ENCODE results near the gene MADCAM1.

MADCAM1 gene

DNA sequence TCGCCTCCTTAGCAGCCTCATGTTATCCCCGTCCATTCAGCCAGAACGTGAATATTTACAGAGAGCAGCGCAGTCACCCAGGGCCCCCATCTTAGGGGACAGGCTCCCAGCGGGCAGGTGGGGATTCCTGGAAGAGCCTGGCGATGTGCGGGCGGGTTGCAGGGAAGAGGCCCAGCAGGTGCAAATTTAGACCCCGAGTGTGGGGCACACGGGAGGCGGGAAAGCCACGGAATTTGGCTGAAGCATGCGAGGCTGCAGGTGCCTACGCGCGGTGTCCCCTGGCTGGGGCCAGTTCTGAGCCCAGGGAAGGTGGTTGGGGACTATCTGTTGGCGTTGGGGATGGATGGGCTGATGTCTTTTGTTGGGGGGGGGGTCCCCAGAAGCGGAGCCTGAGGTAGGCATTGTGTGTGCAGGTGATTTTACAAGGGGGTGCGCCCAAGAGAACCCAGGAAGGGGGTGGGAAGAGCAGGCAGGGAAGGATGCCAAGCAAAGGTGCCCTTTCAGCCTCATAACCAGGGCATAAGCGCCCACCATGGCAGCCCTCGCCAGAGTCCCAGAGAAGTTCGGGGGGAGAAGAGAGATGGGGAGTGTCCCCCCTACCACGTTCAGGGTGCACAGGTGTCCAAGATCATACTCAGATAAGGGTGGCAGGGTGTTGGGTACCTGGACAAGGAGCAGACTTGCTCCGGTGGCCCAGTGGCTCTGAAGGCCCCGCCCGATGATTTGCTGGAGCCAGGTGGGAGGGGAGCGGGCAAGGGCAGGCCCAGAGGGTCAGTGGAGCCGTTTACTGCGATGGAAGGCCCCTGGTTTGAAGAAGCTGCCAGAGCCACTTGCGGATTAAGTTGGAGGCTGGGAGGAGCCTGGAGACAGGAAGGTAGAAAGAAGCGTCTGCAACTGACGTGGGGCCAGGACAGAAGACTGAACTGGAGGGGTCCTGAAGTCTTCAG lies 12.2 kb downstream of the MADCAM1 start:
- no peak for DNase-seq

DNA sequence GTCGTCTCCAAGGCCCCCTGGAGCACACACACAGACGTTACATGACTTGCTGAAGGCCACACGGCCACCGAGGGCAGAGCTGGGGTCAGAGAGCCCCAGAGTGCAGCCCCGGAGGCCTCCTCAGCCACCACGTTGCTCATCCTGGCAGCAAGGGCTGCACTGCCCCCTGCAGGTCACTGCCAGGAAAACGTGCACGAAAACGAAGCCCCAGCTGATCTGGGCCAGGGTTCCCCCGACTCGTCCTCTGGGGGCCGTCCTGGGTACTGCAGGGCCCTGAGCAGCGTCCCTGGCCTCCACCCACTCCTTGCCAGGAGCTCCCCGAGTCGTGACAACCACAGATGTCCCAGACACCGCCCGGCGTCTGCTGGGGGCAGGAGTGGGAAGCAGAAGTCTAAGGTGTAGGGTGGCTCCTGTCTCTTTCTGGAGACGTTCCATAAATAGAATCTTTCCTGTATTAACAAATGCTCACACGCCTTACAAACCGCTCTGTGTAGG lies 14.4 kb downstream of the MADCAM1 start:
- peak; percentile 96 for DNase-seq

DNA sequence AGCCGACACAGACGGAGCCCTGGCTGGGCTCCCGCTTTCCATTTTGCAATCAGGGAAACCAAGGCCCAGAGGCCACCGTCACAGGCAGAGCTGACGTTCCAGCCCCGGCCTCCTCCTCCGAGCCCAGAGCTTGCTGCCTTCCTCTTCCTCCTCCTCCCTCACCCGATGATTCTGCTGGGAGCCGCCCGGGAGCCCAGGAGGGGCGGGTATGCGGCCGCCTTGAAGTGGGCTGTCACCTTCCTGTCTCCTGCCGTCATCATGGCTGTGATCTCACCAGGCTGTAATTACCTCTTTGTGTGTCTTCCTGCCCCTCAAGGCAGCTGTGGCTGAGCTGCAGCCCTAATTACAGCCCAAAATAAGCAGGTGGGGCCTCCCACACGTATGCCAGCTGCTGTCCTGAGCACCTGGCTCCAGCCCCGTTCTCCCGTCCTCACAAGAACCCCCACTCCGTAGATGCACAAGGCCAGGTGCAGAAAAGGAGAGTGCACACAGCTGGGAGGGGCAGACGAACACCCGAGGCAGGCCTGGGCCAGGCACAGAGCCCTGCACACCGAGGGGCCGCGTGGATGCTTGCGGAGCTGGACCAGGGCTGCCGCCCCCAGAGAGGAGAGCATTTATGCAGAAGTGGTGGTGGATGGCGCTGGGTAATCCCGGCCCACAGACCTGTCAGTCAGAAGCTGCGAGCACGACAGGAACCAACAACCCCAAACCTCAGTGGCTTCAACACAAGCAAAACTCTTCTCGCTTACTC lies 15.0 kb downstream of the MADCAM1 start:
- peak; percentile 97 for DNase-seq

DNA sequence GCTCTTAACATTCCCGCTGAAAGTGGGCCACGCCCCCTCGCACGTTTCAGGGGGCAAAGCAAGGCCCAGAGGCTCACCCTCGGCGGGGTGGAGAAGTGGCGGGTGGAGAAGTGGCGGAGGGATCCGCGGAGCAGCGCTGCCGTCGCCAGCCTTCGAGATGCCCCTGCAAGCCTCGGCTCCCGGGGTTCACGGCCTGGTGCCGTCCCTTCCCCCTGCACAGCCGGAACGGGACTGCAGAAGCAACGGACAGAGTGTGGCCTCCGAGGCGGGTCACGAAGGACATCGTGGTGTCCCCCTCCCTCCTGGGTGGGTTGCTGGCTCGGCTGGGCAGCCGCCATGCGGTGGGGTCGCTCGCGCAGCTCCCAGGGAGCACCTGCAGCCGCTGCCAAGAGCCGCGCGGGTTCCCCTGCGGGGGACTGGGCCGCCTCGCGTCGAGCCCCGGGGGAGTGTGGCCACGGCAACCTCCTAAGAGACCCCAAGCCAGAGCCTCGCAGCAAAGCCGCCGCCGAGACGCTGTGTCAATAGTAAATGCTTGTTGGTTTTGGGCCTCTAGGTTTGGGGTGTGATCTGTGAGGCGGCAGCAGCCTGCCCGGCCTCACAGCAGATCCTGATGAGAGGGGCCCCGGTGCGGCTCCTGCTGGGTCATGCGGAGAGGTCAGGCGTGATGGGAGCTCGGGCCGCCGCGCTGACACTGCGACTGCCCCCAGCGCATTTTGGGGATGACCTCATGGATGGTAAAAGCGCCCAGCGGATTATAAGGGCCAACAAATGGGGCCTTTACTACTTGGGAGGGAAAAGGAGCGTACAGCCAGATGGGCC lies 16.5 kb downstream of the MADCAM1 start:
- DNase-seq = peak; percentile 70

DNA sequence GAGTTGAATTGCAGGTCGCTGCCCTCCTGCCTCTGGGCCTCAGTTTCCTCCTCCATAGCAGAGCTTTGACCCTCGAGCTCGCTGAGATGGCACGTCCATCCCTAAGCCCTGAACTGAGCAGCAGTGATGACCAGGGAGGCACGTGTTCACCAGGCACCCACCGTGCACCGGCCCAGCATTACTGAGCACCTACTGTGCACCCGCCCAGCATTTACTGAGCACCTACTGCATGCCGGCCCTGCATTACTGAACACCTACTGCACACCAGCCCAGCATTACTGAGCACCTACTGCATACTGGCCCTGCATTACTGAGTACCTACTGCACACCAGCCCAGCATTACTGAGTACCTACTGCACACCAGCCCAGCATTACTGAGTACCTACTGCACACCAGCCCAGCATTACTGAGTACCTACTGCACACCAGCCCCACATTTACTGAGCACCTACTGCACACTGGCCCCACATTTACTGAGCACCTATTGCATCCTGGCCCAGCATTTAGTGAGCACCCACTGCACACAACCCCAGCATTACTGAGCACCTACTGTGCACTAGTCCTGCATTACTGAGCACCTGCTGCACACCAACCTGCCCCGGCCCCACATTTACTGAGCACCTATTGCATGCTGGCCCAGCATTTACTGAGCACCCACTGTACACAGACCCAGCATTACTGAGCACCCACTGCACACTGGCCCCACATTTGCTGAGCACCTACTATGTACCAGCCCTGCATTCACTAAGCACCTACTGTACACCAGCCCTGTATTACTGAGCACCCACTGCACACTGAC lies 17.3 kb downstream of the MADCAM1 start:
- DNase-seq = no peak

DNA sequence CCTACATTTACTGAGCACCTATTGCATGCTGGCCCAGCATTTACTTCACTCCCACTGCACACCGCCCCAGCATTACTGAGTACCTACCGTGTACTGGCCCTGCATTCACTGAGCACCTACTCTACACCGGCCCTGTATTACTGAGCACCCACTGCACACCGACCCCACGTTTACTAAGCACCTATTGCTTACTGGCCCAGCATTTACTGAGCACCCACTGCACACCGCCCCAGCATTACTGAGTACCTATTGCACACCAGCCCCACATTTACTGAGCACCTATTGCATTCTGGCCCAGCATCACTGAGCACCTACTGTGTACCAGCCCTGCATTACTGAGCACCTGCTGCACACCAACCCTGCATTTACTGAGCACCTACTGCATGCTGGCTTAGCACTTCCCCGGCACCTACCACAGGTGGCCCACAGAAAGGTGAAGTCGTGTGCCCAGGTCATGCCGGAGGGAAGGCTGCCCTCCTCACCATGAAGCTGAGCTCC lies 17.9 kb downstream of the MADCAM1 start:
- no peak for DNase-seq

DNA sequence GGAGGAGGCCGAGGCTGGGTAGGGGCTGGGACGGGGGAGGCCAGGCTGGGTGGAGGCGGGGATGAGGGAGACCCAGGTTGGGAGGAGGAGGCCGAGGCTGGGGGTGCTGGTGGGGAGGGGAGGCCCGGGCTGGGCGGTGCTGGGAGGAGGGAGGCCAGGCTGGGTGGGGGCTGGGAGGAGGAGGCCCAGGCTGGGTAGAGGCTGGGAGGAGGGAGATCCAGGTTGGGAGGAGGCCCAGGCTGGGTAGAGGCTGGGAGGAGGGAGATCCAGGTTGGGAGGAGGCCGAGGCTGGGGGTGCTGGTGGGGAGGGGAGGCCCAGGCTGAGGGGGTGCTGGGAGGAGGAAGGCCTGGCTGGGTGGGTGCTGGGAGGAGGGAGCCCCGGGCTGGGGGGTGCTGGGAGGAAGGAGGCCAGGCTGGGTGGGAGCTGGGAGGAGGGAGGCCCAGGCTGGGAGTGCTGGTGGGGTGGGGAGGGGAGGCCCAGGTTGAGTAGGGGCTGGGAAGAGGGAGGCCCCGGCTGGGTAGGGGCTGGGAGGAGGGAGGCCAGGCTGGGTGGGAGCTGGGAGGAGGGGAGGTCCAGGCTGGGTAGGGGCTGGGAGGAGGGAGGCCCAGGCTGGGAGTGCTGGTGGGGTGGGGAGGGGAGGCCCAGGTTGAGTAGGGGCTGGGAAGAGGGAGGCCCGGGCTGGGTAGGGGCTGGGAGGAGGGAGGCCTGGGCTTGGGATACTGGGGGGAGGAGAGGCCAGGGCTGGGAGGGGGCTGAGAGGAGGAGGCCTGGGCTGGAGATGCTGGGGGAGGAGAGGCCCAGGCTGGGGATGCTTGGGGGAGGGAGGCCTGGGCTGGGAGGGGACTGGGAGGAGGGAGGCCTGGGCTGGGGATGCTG lies 21.7 kb downstream of the MADCAM1 start:
- peak; percentile 93 for DNase-seq

DNA sequence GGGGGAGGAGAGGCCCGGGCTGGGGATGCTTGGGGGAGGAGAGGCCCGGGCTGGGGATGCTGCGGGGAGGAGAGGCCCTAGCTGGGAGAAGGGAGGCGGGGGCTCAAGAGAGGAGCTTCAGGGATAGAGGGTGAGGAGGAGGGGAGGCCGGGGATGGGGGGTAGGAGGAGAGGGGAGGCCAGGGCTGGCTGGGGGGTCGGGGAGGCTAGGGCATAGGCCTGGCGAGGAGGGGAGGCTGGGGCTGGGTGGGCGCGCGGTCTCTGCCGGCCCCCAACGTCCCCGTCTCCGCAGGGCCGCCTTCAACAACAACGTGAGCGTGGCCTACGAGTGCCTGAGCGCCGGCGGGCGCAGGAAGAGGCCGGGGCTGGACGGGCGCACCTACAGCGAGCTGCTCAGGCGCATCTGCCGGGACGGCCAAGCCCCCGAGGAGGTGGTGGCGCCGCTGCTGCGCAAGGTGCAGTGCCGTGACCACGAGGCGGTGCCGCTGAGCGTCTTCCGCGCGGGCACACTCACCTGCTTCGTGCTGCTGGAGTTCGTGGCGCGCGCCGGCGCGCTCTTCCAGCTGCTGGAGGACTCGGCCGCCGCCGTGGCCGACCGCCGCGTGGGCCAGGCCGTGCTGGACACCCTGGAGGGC lies 22.4 kb downstream of the MADCAM1 start:
- peak; percentile 87 for DNase-seq

DNA sequence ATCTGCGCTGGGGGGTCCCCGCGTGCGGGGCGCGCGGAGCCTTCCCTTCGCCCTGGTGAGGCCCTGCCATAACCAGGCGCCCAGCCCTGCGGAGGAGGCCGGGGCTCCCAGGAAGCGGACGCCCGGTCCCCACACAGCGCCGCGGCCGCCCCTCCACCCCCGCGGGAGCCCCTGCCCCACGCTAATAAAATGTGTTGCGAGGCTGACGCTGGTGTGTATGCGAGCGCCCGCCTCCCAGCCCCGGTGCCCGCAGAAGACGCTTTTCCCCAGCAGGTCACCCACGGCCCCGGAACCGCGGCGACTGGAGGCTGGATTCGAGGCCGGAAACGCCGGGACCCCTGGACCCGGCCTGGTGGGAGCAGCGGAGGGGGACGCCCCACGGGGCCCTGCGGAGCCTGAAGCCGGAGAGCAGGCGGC lies 23.2 kb downstream of the MADCAM1 start:
- DNase-seq = no peak

DNA sequence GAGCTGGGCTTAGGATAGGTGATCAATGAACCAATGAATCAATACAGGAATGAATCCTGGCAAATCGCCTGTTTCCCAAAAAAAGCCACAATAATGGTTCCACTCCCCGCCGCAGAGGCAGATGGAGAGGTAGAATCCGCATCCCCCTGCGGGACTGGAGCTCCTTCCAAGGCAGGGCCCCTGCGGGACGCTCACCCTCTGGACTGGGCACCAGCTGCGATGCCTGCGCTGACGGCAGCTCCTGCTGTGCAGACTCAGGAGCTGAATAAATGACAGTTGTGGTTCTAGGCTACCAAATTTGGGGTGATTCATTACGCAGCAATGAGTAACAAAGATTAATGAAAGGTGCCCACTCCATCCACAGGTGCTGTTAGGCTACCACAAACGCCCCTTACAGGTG lies 26.4 kb downstream of the MADCAM1 start:
- DNase-seq = no peak

DNA sequence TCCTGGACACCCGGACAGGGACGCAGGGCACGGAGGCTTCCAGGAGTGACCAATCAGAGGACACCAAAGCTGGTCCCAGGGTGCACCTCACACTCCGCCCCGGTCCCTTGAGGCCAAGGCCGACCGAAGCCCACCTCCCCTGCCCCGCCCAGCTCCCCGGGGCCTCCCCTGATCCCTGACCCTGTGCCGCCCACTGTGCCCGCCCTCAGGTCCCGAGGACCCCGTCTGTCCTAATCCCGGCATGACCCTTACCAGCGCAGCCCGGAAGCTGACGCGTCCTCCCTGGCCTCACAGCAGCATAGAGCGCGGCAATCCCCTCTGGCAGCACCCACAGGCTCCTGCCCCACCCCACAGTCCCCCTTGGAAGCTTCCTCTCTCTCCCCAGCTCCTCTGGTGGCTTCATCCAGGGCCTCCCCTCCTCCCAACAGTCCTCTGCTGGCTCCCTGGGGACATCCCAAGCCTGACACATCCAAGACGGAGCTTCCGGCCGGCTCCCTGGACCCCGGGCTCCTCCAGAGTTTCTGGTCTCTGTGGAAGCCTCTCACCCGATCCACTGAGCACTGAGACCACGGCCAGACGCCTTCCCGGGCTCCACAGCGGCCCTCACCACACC lies 27.9 kb downstream of the MADCAM1 start:
- no peak for DNase-seq

DNA sequence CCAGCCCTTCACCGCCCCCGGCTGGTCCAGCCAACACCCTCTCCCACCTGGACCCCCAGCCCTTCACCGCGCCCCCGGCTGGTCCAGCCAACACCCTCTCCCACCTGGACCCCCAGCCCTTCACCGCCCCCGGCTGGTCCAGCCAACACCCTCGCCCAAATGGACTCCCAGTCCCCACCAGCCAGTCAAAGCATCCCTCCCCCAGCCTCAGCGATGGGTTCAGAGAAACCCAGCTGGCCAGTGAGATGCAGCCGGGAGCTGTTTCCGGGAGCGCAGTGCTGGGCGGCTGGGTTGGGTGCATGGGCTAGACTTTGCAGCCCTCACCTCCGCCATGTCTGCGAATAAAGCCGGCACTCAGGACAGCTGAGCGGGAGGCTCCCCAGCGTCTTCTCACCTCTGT lies 28.7 kb downstream of the MADCAM1 start:
- no peak for DNase-seq

DNA sequence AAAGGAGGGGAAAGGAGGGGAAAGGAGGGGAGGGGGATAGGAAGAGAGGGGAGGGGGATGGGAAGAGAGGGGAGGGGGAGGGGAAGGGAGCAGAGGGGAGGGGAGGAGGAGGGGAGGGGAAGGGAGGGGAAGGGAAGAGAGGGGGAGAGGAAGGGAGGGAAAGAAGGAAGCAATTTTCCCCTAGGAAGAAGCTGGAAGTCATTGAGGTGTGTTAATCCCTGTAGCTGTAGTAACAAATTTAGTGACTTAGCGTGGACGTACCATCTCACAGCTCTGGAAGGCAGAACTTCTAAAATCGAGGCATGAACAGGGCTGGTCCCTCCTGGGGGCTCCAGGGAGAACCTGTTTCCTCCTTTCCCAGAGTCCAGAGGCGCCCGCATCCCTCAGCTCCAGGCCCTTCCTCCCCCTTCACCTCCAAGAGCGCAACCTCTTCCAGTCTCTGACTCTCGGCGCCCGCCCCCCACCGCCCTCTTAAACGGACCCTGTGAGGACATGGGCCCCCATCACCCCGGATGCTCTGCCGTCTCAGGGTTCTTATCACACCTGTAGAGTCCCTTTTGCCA lies 29.7 kb downstream of the MADCAM1 start:
- DNase-seq = no peak

DNA sequence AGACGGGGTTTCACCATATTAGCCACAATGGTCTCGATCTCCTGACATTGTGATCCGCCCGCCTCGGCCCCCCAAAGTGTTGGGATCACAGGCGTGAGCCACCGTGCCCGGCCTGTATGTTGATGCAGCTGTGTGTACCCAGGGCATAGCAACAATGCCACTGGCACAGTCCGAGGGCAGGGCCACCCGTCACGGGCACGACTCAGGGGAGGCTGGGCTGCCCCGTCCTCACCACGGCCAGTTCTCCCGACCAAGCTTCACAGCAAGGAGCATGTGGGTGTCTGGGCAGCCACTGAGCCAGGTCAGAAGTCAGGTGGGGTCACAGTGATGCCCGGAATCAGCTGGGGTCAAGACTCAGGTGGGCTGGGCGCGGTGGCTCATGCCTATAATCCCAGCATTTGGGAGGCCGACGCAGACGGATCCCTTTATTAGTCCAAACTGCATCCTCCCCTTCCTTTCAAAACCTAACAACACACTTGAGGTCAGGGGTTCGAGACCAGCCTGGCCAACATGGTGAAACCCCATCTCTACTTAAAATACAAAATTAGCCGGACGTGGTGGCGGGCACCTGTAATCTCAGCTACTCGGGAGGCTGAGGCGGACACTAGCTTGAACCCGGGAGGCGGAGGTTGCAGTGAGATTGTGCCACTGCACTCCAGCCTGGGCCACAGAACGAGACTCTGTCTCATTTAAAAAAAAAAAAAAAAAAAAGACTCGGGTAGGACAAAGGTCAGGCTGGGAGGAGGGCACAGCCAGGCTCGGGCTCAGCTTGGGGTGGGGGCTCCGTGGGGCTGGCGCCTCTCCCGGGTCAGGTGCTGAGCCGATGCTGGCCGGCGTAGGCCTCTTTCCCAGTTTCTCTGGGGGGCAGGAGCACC lies 34.1 kb downstream of the MADCAM1 start:
- DNase-seq = no peak

DNA sequence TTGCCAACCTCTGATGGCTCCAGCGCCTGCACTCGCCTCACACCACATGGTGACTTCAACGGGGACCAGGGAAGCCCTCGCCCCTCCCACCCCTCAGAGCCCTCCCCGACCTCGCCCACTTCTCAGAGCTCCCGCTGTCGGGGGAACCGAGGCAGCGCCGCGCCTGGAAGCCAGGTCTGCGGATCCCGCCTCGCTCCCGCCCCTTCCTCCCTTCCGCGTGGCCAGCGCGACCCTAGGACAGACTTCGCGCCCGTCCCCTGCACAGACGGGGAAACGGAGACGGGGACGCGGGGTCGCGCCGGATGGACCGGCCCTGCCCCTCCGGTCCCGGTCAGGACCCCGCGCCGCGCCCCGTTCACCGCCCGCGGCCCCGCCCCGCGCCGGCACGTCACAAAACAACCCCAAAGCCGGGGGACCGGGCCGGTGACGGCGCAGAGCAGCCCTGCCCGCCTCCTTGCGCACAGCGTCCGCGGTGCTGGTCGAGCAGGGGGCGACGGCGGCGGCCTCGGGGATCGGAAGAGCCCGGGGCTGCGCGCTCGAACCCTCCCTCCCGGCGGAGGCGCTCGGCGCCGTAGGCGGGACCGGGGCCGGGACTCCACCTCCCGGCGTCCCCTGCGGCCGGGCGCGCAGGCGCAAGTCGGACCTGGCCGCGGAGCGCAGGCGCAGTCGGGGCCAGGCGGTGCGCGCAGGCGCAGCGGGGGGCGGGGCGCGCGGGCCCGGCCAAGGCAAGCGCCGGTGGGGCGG lies 34.9 kb downstream of the MADCAM1 start:
- DNase-seq = peak; percentile 94

DNA sequence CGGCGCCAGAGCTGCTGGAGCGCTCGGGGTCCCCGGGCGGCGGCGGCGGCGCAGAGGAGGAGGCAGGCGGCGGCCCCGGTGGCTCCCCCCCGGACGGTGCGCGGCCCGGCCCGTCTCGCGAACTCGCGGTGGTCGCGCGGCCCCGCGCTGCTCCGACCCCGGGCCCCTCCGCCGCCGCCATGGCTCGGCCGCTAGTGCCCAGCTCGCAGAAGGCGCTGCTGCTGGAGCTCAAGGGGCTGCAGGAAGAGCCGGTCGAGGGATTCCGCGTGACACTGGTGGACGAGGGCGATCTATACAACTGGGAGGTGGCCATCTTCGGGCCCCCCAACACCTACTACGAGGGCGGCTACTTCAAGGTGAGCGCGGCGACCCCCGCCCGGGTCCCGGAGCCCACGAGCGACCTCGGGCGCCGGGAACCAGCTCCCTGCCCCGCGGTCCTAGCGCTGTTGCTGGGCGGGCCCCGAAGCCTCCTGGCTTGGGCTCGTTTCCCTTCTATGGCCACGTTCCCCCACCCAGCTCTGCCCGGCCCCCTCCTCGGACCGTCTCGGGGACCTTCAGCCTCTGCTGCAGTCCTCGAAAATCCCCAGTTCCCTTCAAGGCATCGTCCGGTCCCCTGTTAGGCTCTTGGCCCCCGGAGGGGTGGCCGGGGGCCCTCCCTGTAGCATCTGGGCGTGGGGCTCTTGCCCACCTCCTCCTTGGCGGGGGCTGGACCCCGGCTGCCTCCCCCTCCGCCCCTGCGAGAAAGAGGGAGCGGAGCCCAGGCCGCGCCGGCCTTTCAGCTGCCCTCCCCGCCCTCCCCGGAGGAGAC lies 35.7 kb downstream of the MADCAM1 start, which contains the start of gene CDC34:
TSS of gene CDC34 (plus strand) at position 8 of the 808 bp plus-strand sequence. CDS start at position 180, 172 bp downstream.
- no peak for DNase-seq

Measured in islet precursor cell (in vitro differentiated cells).